Muscle layer of duodenum (tissue), 2 donors: ENCODE measurements around the gene PCDHGC4.

Experiments used
- H3K27ac ChIP-seq: one replicate; pipeline ENCODE4 v1.7.0; 2013; ENCODE audit warnings: mild to moderate bottlenecking, low read length
- H3K27me3 ChIP-seq: one replicate; pipeline ENCODE4 v1.7.0; 2013; ENCODE audit warnings: low read depth, mild to moderate bottlenecking, control low read depth, low read length
- H3K36me3 ChIP-seq, 2 donors: one replicate each; pipeline ENCODE4 v1.7.0; 2013; ENCODE audit warnings: low read length in 2 of 2, control low read depth in 1 of 2, mild to moderate bottlenecking in 1 of 2; ENCODE audit not compliant: insufficient read depth in 2 of 2, control insufficient read depth in 1 of 2
- H3K4me1 ChIP-seq, 2 donors: one replicate each; pipeline ENCODE4 v1.7.0; 2013; ENCODE audit warnings: low read length in 2 of 2, mild to moderate bottlenecking in 2 of 2, control low read depth in 1 of 2, moderate library complexity in 1 of 2; ENCODE audit not compliant: insufficient read depth in 2 of 2, control insufficient read depth in 1 of 2
- H3K4me3 ChIP-seq, 2 donors: one replicate each; pipeline ENCODE4 v1.7.0; 2013; ENCODE audit warnings: low read length in 2 of 2, low read depth in 1 of 2, mild to moderate bottlenecking in 1 of 2
- H3K9me3 ChIP-seq, 2 donors: one replicate each; pipeline ENCODE4 v1.7.0; 2013; ENCODE audit warnings: low read length in 2 of 2, control low read depth in 1 of 2, mild to moderate bottlenecking in 1 of 2; ENCODE audit not compliant: control insufficient read depth in 1 of 2
- donor health status: healthy.

The PCDHGC4 gene

GRCh38 chr5:141507387-141508091 lies 22.7 kb downstream of the PCDHGC4 start:
- no peaks in the 10 kb centered on the region for H3K9me3 ChIP-seq
- peak overlapping the region; percentile 51 for H3K27ac ChIP-seq
- no peaks in the 10 kb centered on the region for H3K27me3 ChIP-seq
- H3K4me1 ChIP-seq, result peaks cover 0 to 26% of the 10 kb centered on the region in 2 donors
- H3K4me3 ChIP-seq, result peak overlapping the region in 1 of 2 donors; percentile 43
- H3K36me3 ChIP-seq, result peaks cover 19 to 34% of the 10 kb centered on the region in 2 donors

GRCh38 chr5:141508440-141508797 lies 23.6 kb downstream of the PCDHGC4 start:
- Histone ChIP-seq H3K9me3 (no peaks in the 10 kb centered on the region), H3K27me3 (no peaks in the 10 kb centered on the region), H3K36me3 (peaks cover 19 to 34% of the 10 kb centered on the region in 2 donors), H3K27ac (peak overlapping the region; percentile 51), H3K4me1 (peaks cover 0 to 26% of the 10 kb centered on the region in 2 donors), H3K4me3 (peak overlapping the region; percentile 26 to 43)

- Histone ChIP-seq H3K27me3 (no peaks in the 10 kb centered on the region), H3K4me1 (peaks cover 0 to 30% of the 10 kb centered on the region in 2 donors), H3K36me3 (peaks cover 13 to 34% of the 10 kb centered on the region in 2 donors), H3K4me3 (peak overlapping the region; percentile 26 to 43), H3K9me3 (no peaks in the 10 kb centered on the region), H3K27ac (peak overlapping the region; percentile 51)
Observed at GRCh38 chr5:141508798-141509611, 24.2 kb downstream of the PCDHGC4 start.

- peaks cover 13 to 33% of the 10 kb centered on the region in 2 donors for H3K36me3 ChIP-seq
- H3K4me1 ChIP-seq, result peaks cover 8 to 41% of the 10 kb centered on the region in 2 donors
- no peak overlapping the region for H3K4me3 ChIP-seq
- no peaks in the 10 kb centered on the region for H3K9me3 ChIP-seq
- H3K27me3 ChIP-seq, result no peaks in the 10 kb centered on the region
- no peak overlapping the region for H3K27ac ChIP-seq
Observed at GRCh38 chr5:141510160-141510559, 25.3 kb downstream of the PCDHGC4 start.

GRCh38 chr5:141510850-141511601 lies 26.2 kb downstream of the PCDHGC4 start:
- Histone ChIP-seq H3K4me1 (peaks cover 8 to 46% of the 10 kb centered on the region in 2 donors), H3K27me3 (no peaks in the 10 kb centered on the region), H3K9me3 (no peaks in the 10 kb centered on the region), H3K27ac (no peak overlapping the region), H3K36me3 (peaks cover 15 to 25% of the 10 kb centered on the region in 2 donors), H3K4me3 (no peak overlapping the region)

- Histone ChIP-seq H3K4me1 (peaks cover 8 to 44% of the 10 kb centered on the region in 2 donors), H3K27ac (peak overlapping the region; percentile 82), H3K36me3 (peaks cover 23 to 25% of the 10 kb centered on the region in 2 donors), H3K4me3 (no peak overlapping the region), H3K27me3 (no peaks in the 10 kb centered on the region), H3K9me3 (no peaks in the 10 kb centered on the region)
Observed at GRCh38 chr5:141511771-141512325, 27.0 kb downstream of the PCDHGC4 start.

GRCh38 chr5:141512390-141512910 lies 27.6 kb downstream of the PCDHGC4 start:
- no peaks in the 10 kb centered on the region for H3K27me3 ChIP-seq
- H3K4me3 ChIP-seq, result peak overlapping the region; percentile 66 to 80
- H3K36me3 ChIP-seq, result peaks cover 23 to 25% of the 10 kb centered on the region in 2 donors
- H3K9me3 ChIP-seq, result no peaks in the 10 kb centered on the region
- peak overlapping the region; percentile 82 for H3K27ac ChIP-seq
- peaks cover 8 to 38% of the 10 kb centered on the region in 2 donors for H3K4me1 ChIP-seq

GRCh38 chr5:141512911-141513626 lies 28.2 kb downstream of the PCDHGC4 start:
- H3K27ac ChIP-seq, result peak overlapping the region; percentile 82
- peak overlapping the region; percentile 66 to 80 for H3K4me3 ChIP-seq
- no peaks in the 10 kb centered on the region for H3K9me3 ChIP-seq
- H3K27me3 ChIP-seq, result no peaks in the 10 kb centered on the region
- peaks cover 23 to 25% of the 10 kb centered on the region in 2 donors for H3K36me3 ChIP-seq
- H3K4me1 ChIP-seq, result peaks cover 8 to 33% of the 10 kb centered on the region in 2 donors

- Histone ChIP-seq H3K9me3 (no peaks in the 10 kb centered on the region), H3K36me3 (peaks cover 23 to 25% of the 10 kb centered on the region in 2 donors), H3K27me3 (no peaks in the 10 kb centered on the region), H3K4me1 (peaks cover 8 to 26% of the 10 kb centered on the region in 2 donors), H3K27ac (peak overlapping the region; percentile 82), H3K4me3 (peak overlapping the region; percentile 66 to 80)
Observed at GRCh38 chr5:141513627-141514329, 28.9 kb downstream of the PCDHGC4 start.
